Naive thymus-derived CD8-positive, alpha-beta T cell (primary cell): ENCODE measurements around the gene NBR1. TPM values are rescaled to one million over a fixed set of nuclear protein-coding genes. Genes with fewer than 3 reads are reported as not detected.
A peak's percentile ranks its signal among the peaks of the same experiment; 100 is the strongest.
"Not testable (repeated sequence)": the region's sequence is repeated elsewhere in the genome, so short reads cannot be mapped to it uniquely, and the experiment has no call there.

ENCODE experiments used
- ATAC-seq, 2 donors: fragments of 150-1000 bp; cut with Tn5 transposase in 1 of 2; sonication (Bioruptor Pico), chemical (Tn5 transposase) in 1 of 2; 1 replicate in 1 of 2; 2 replicates in 1 of 2; pipeline ENCODE4 v1.10.0; 2021; ENCODE audit warnings: mild to moderate bottlenecking in 2 of 2, moderate library complexity in 2 of 2
- POLR2A ChIA-PET: fragments of 350-600 bp; sonication (Branson Sonifier 250); formaldehyde crosslinking; loops from one replicate; lab custom pipeline; 2021; ENCODE audit warnings: antibody characterized with exemption; lab: Charles Lee
- DNase-seq, 10 donors: peaks; one replicate each; pipeline versions ENCODE4 v3.0.0 to v3.0.0-alpha.2; 2020 to 2022
- H3K27ac Mint-ChIP-seq, 10 donors: one replicate each; pipeline ENCODE4 v1.8.0; 2020 to 2022; ENCODE audit warnings: mild to moderate bottlenecking in 10 of 10, mixed read lengths in 10 of 10, moderate library complexity in 4 of 10, inconsistent platforms in 1 of 10
- H3K27me3 Mint-ChIP-seq, 5 donors: one replicate each; pipeline ENCODE4 v1.8.0; 2021 to 2022; ENCODE audit warnings: mixed read lengths in 5 of 5
- H3K36me3 Mint-ChIP-seq, 3 donors: one replicate each; pipeline ENCODE4 v1.8.0; 2020 to 2022; ENCODE audit warnings: mixed read lengths in 3 of 3, mild to moderate bottlenecking in 2 of 3, inconsistent platforms in 1 of 3
- H3K4me1 Mint-ChIP-seq, 4 donors: one replicate each; pipeline ENCODE4 v1.8.0; 2021 to 2022; ENCODE audit warnings: mixed read lengths in 4 of 4
- H3K4me3 Mint-ChIP-seq, 10 donors: one replicate each; pipeline ENCODE4 v1.8.0; 2020 to 2022; ENCODE audit warnings: mild to moderate bottlenecking in 10 of 10, mixed read lengths in 10 of 10, moderate library complexity in 6 of 10, inconsistent platforms in 1 of 10
- H3K9me3 Mint-ChIP-seq, 9 donors: one replicate each; pipeline ENCODE4 v1.8.0; 2020 to 2022; ENCODE audit warnings: mixed read lengths in 9 of 9, mild to moderate bottlenecking in 3 of 9, inconsistent platforms in 1 of 9, moderate library complexity in 1 of 9
- polyA plus RNA-seq, 3 donors: library from polyadenylated mRNA; unstranded; fragments of 300-500 nt; fragmentation: Illumina TruSeq; gene quantifications; one replicate each; pipeline ENCODE4 v1.2.3, GENCODE V29; 2021
- total RNA-seq, 8 experiments: library from RNA in 2 of 8; stranded (reverse) in 2 of 8; gene quantifications; one replicate each; pipeline ENCODE4 v1.2.3 and lab custom pipeline; 2021 to 2026

Gene NBR1
- total and polyA plus RNA-seq, 5 experiments from 2014 or later = 63.3 to 88.0 (median 73.2) TPM

GRCh38 chr17:43169561-43170139, 1.4 kb upstream of the NBR1 start:
- Mint-ChIP-seq H3K9me3 (no peaks in the 10 kb centered on the region), H3K4me3 (no peak overlapping the region), H3K36me3 (peaks cover 0 to 10% (median 2%) of the 10 kb centered on the region in 3 donors), H3K27ac (no peak overlapping the region), H3K4me1 (peaks cover 8 to 29% (median 20%) of the 10 kb centered on the region in 4 donors), H3K27me3 (no peaks in the 10 kb centered on the region)
- peak in 1 of 10 donors; percentile 4 for DNase-seq
- ATAC-seq = peak in 1 of 2 donors; percentile 17
- POLR2A ChIA-PET = interaction anchor here (0.8 to 3.5 kb wide), 7 partner anchors 42 to 199 kb away, joined by 3 to 25 read pairs (median 5); partner anchors contain the start of genes IFI35, RPL27 and TMEM106A

GRCh38 chr17:43170140-43170765, 761 bp upstream of the NBR1 start:
- ATAC-seq (peak; percentile 78 to 79), DNase-seq (peak; percentile 70 to 95 (median 90))
- Mint-ChIP-seq H3K4me1 (peaks cover 8 to 32% (median 22%) of the 10 kb centered on the region in 4 donors), H3K4me3 (no peak overlapping the region), H3K27ac (no peak overlapping the region), H3K9me3 (no peaks in the 10 kb centered on the region), H3K36me3 (peaks cover 0 to 10% (median 2%) of the 10 kb centered on the region in 3 donors), H3K27me3 (no peaks in the 10 kb centered on the region)
- POLR2A ChIA-PET = interaction anchor here (0.8 to 3.5 kb wide), 7 partner anchors 41 to 198 kb away, joined by 3 to 25 read pairs (median 5); partner anchors contain the start of genes IFI35, RPL27 and TMEM106A

DNA sequence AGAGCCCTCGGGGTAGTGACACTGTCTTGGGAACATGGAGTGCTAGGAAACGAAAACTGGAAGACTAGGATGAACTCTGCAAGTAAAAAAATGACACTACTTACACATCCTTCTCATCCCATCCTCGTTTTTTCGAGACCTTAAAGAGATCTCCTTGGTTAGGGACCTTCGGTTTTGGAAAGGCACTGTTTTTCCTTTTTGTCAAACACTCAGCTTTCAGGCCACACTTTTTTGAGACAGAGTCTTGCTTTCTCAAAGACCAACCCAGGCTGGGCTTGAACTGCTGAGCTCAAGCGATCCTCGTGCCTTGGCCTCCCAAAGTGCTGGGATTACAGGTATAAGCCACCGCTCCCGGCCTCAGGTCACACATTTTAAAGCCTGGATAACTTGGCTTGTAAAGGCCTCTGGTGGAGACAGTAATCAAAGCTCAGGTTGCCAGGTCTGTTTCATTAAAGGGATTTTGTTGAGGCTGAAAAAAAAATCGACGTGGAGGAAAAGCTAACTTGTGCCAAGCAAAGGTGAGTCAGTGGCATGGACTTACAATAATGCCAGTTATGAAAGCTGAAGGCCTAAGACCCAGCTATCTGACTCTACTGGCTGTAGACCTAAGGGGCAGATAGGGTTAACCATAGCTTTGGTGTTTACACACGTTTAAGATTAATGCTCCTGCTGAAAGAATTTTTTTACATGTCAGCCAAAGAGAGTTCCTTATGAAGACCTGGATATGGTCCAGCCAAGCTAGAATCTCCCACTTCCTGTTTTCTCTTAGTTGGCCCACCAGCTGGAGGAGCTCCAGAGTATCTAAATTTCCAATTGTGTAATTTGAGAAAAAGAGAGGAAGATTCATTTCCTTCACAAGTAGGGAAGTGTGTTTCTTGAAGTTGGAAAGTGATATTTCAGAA, 823 bp downstream of the NBR1 start:
- H3K4me1 Mint-ChIP-seq = peaks cover 18 to 44% (median 33%) of the 10 kb centered on the region in 4 donors
- H3K4me3 Mint-ChIP-seq = no peak overlapping the region
- H3K9me3 Mint-ChIP-seq = no peaks in the 10 kb centered on the region
- DNase-seq = no peak
- no peaks in the 10 kb centered on the region for H3K27me3 Mint-ChIP-seq
- POLR2A ChIA-PET = interaction anchor here (0.5 to 3.5 kb wide), 25 partner anchors 27 to 783 kb away, joined by 3 to 43 read pairs (median 4); partner anchors contain the start of genes BECN1, BRCA1, DHX8 and IFI35
- H3K27ac Mint-ChIP-seq = no peak overlapping the region
- peaks cover 0 to 18% (median 9%) of the 10 kb centered on the region in 3 donors for H3K36me3 Mint-ChIP-seq
- no peak for ATAC-seq

DNA sequence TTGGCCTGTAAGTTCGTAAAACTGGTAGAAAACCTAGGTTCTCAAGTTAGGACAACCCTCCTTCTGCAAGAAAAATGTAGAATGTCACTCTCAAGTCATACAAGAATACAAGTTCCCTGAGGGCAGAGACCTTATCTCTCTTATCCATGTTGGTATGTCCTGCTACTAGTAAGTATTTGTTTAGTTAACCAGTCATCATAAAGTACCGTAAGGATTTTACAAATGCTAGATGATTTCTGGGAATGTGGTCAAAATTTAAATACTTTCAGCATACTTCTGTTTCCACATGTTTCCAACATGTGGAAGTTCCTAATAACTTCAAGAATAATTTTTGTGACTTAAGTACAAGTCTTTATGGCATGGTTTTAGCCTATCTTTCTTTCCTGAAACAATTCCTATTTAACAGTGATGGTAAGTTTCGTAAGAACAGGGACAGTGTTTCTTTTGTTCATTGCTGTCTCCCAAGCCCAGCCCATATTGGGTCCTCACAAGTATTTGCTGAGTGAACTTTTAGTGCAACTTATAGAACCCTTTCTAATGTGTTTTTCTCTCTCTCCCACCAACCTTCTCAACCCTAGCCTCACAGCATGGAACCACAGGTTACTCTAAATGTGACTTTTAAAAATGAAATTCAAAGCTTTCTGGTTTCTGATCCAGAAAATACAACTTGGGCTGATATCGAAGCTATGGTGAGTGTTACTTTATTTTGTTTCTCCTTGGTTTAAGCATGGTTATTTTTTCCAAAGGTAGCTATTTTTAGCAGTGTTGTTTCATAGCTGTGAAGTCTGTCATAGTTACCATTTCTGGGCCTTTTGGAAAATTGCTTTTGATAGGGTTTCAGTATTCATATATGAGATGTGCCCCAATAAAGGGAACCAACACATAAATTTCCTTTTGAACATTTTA, 4.5 kb downstream of the NBR1 start:
- Mint-ChIP-seq H3K9me3 (no peaks in the 10 kb centered on the region), H3K4me3 (peak overlapping the region in 9 of 10 donors; percentile 4 to 73 (median 69)), H3K4me1 (peaks cover 21 to 60% (median 44%) of the 10 kb centered on the region in 4 donors), H3K36me3 (peaks cover 0 to 48% (median 19%) of the 10 kb centered on the region in 3 donors), H3K27me3 (no peaks in the 10 kb centered on the region), H3K27ac (peak overlapping the region; percentile 68 to 93 (median 90))
- POLR2A ChIA-PET = no interaction called here
- DNase-seq (no peak), ATAC-seq (no peak)

- peak; percentile 31 to 40 for ATAC-seq
- Mint-ChIP-seq H3K27ac (peak overlapping the region; percentile 75 to 93 (median 90)), H3K4me3 (peak overlapping the region; percentile 26 to 76 (median 69)), H3K27me3 (no peaks in the 10 kb centered on the region), H3K9me3 (no peaks in the 10 kb centered on the region), H3K36me3 (peaks cover 0 to 55% (median 19%) of the 10 kb centered on the region in 3 donors), H3K4me1 (peaks cover 21 to 60% (median 44%) of the 10 kb centered on the region in 4 donors)
- POLR2A ChIA-PET = interaction anchor here (1.1 kb wide), 1 partner anchor 139 kb away, joined by 4 read pairs; no protein-coding TSS in a partner anchor
- DNase-seq = peak in 3 of 10 donors; percentile 9 to 21 (median 13)
Measured at GRCh38 chr17:43176119-43176570, 5.1 kb downstream of the NBR1 start.

DNA sequence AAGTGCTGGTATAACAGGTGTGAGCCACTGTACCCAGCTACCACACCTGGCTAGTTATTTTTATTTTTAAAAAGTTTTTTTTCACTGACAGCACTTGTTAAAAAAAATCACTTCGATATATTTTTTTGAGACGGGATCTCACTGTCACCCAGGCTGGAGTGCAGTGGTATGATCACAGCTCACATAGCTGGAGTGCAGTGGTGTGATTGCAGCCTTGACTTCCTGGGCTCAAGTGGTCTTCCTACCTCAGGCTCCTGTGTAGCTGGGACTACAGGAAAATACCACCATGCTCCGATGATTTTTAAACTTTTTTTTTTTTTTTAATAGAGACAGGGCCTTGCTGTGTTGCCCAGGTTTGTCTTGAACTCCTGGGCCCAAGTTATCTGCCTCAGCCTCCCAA, 12.9 kb downstream of the NBR1 start:
- POLR2A ChIA-PET = interaction anchor here (0.5 kb wide), 1 partner anchor 22 kb away, joined by 4 read pairs; no protein-coding TSS in a partner anchor
- Mint-ChIP-seq H3K36me3 (peaks cover 0 to 86% (median 19%) of the 10 kb centered on the region in 3 donors), H3K4me1 (peaks cover 0 to 9% (median 2%) of the 10 kb centered on the region in 4 donors), H3K27me3 (no peaks in the 10 kb centered on the region), H3K9me3 (no peaks in the 10 kb centered on the region), H3K27ac (no peak overlapping the region), H3K4me3 (no peak overlapping the region)
- ATAC-seq (no peak), DNase-seq (no peak)

GRCh38 chr17:43186656-43187055, 15.6 kb downstream of the NBR1 start:
- not testable (repeated sequence) for H3K9me3 Mint-ChIP-seq, H3K27me3 Mint-ChIP-seq, H3K4me1 Mint-ChIP-seq, H3K4me3 Mint-ChIP-seq, ATAC-seq, DNase-seq
- Mint-ChIP-seq H3K27ac (peak overlapping the region in 2 of 10 donors; percentile 51 to 80), H3K36me3 (peaks cover 0 to 90% (median 31%) of the 10 kb centered on the region in 3 donors)
- POLR2A ChIA-PET = interaction anchor here (0.6 kb wide), 1 partner anchor 14 kb away, joined by 5 read pairs; no protein-coding TSS in a partner anchor

GRCh38 chr17:43193251-43193650, 22.2 kb downstream of the NBR1 start:
- DNase-seq (no peak), ATAC-seq (no peak)
- Mint-ChIP-seq H3K36me3 (peaks cover 0 to 97% (median 40%) of the 10 kb centered on the region in 3 donors), H3K27me3 (no peaks in the 10 kb centered on the region), H3K27ac (no peak overlapping the region), H3K9me3 (no peaks in the 10 kb centered on the region), H3K4me3 (no peak overlapping the region), H3K4me1 (peaks cover 0 to 4% (median 3%) of the 10 kb centered on the region in 4 donors)
- POLR2A ChIA-PET = interaction anchor here (0.6 kb wide), 2 partner anchors 13 to 80 kb away, joined by 3 read pairs; no protein-coding TSS in a partner anchor

- POLR2A ChIA-PET = interaction anchor here (0.7 to 1.7 kb wide), 3 partner anchors 12 to 28 kb away, joined by 4 to 6 read pairs (median 5); partner anchors contain the start of genes NBR1 and TMEM106A
- Mint-ChIP-seq H3K27ac (no peak overlapping the region), H3K4me1 (peaks cover 0 to 4% (median 2%) of the 10 kb centered on the region in 4 donors), H3K36me3 (peaks cover 0 to 96% (median 33%) of the 10 kb centered on the region in 3 donors), H3K27me3 (no peaks in the 10 kb centered on the region), H3K4me3 (no peak overlapping the region), H3K9me3 (no peaks in the 10 kb centered on the region)
- no peak for ATAC-seq
- DNase-seq = no peak
Measured at GRCh38 chr17:43199633-43200032, 28.6 kb downstream of the NBR1 start.

DNA sequence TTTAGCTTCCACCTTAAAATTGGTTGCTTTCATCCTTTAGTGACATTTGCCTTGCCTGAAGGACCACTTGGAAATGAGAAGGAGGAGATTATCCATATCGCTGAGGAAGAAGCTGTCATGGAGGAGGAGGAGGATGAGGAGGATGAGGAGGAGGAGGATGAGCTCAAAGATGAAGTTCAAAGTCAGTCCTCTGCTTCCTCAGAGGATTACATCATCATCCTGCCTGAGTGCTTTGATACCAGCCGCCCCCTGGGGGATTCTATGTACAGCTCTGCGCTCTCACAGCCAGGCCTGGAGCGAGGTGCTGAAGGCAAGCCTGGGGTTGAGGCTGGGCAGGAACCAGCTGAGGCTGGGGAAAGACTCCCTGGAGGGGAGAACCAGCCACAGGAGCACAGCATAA, 29.1 kb downstream of the NBR1 start:
- DNase-seq (no peak), ATAC-seq (no peak)
- H3K27ac Mint-ChIP-seq = no peak overlapping the region
- H3K9me3 Mint-ChIP-seq = no peaks in the 10 kb centered on the region
- POLR2A ChIA-PET = interaction anchor here (0.6 to 1.8 kb wide), 4 partner anchors 11 to 116 kb away, joined by 5 to 6 read pairs (median 6); partner anchors contain the start of gene TMEM106A
- no peaks in the 10 kb centered on the region for H3K27me3 Mint-ChIP-seq
- H3K36me3 Mint-ChIP-seq = peaks cover under 1 to 94% (median 30%) of the 10 kb centered on the region in 3 donors
- no peak overlapping the region for H3K4me3 Mint-ChIP-seq
- peaks cover 0 to 4% (median 2%) of the 10 kb centered on the region in 4 donors for H3K4me1 Mint-ChIP-seq

DNA sequence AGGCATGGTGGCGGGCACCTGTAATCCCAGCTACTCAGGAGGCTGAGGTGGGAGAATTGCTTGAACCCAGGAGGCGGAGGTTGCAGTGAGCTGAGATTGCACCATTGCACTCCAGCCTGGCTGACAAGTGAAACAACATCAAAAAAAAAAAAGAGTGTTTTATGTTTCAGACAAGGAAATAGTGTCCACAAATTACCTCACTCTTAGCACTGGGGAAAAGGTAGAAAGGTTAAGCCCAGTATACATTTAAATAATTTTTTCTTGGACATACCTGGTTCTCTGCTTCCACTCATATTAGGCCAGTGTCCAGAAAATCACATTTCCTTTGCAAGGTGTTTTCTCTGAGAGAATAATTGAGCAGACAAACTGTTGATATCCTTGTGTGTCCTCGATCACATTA, 32.0 kb downstream of the NBR1 start:
- H3K4me1 Mint-ChIP-seq, H3K27me3 Mint-ChIP-seq, DNase-seq, H3K4me3 Mint-ChIP-seq, H3K9me3 Mint-ChIP-seq, ATAC-seq: not testable (repeated sequence)
- H3K36me3 Mint-ChIP-seq = peaks cover 4 to 89% (median 22%) of the 10 kb centered on the region in 3 donors
- H3K27ac Mint-ChIP-seq = peak overlapping the region in 1 of 10 donors; percentile 7
- POLR2A ChIA-PET = interaction anchor here (0.6 kb wide), 1 partner anchor 1952 kb away, joined by 6 read pairs; no protein-coding TSS in a partner anchor
